AG04450 (cell line): Measurements from ENCODE around the gene CERCAM. TPM values are rescaled to one million over a fixed set of nuclear protein-coding genes. Genes with fewer than 3 reads are reported as not detected.

ENCODE experiments used
- CTCF ChIA-PET: fragments of 300-600, 350-600 bp; formaldehyde crosslinking; extraction: SDS; loops from one replicate; lab custom pipeline; 2022; ENCODE audit warnings: antibody characterized with exemption, inconsistent platforms; lab: Charles Lee
- POLR2A ChIA-PET: fragments of 350-600 bp; formaldehyde crosslinking; extraction: SDS; loops from one replicate; lab custom pipeline; 2021; ENCODE audit warnings: antibody characterized with exemption, inconsistent platforms; lab: Yijun Ruan, JAX
- DNase-seq: peaks from one replicate; pipeline ENCODE4 v3.0.0-alpha.2; 2011; ENCODE audit warnings: low read depth, low spot score
- H3K27ac ChIP-seq: one replicate; pipeline ENCODE4 v1.5.1; 2012; ENCODE audit warnings: low read depth, low read length, control low read depth
- H3K27me3 ChIP-seq: one replicate; pipeline ENCODE4 v1.6.0; 2012; ENCODE audit warnings: low read length; ENCODE audit not compliant: control insufficient read depth, insufficient read depth
- H3K4me3 ChIP-seq: 2 replicates; pipeline ENCODE4 v1.5.1; 2011; ENCODE audit warnings: mild to moderate bottlenecking, low read depth, low read length, control low read depth
- H3K9me3 ChIP-seq: 2 replicates; pipeline ENCODE4 v1.5.1; 2012; ENCODE audit warnings: low read length; ENCODE audit not compliant: control insufficient read depth, insufficient read depth
- CTCF ChIP-seq: IDR thresholded peaks from 2 replicates; pipeline ENCODE4 v1.5.1; 2011; ENCODE audit warnings: low read depth, low read length, control low read depth, inconsistent platforms
- polyA plus RNA-seq: library from polyadenylated mRNA; depleted of rRNA; stranded (reverse); fragments of >200 nt; gene quantifications from 2 replicates; pipeline ENCODE4 v1.2.3, GENCODE V29; 2011

Gene CERCAM
- polyA plus RNA-seq, 1 experiment = 54.9 TPM

- ChIA-PET CTCF (interaction anchor here (0.8 to 1.8 kb wide), 4 partner anchors 23 to 54 kb away, joined by 3 to 4 read pairs (median 4); partner anchors contain the start of gene CERCAM), POLR2A (no interaction called here)
- Histone ChIP-seq H3K4me3 (no peak overlapping the region), H3K27ac (no peak overlapping the region), H3K9me3 (no peaks in the 10 kb centered on the region), H3K27me3 (no peaks in the 10 kb centered on the region)
- DNase-seq = no peak
- TF ChIP-seq CTCF = no peak
These were observed 35.7 kb upstream of the CERCAM start for GRCh38 chr9:128384801-128385495.

- no peak overlapping the region for H3K4me3 ChIP-seq
- CTCF ChIA-PET = interaction anchor here (0.8 to 1.8 kb wide), 2 partner anchors 23 to 34 kb away, joined by 3 to 4 read pairs; no protein-coding TSS in a partner anchor
- DNase-seq = no peak
- no peaks in the 10 kb centered on the region for H3K27me3 ChIP-seq
- H3K9me3 ChIP-seq = no peaks in the 10 kb centered on the region
- no peak for TF ChIP-seq CTCF
- no peak overlapping the region for H3K27ac ChIP-seq
- POLR2A ChIA-PET = no interaction called here
These were observed 34.9 kb upstream of the CERCAM start for GRCh38 chr9:128385496-128386460.

GRCh38 chr9:128388150-128388549 lies 32.5 kb upstream of the CERCAM start:
- no peak for DNase-seq
- no peaks in the 10 kb centered on the region for H3K27me3 ChIP-seq
- TF ChIP-seq CTCF = no peak
- H3K9me3 ChIP-seq = peaks cover 3% of the 10 kb centered on the region; the same call in 1 of the 2 replicates
- H3K4me3 ChIP-seq = no peak overlapping the region
- H3K27ac ChIP-seq = no peak overlapping the region
- POLR2A ChIA-PET = no interaction called here
- CTCF ChIA-PET = interaction anchor here (1.2 kb wide), 1 partner anchor 26 kb away, joined by 3 read pairs; no protein-coding TSS in a partner anchor

GRCh38 chr9:128389395-128390149 lies 31.1 kb upstream of the CERCAM start:
- no peak overlapping the region for H3K4me3 ChIP-seq
- H3K9me3 ChIP-seq = peaks cover 3% of the 10 kb centered on the region; the same call in 1 of the 2 replicates
- H3K27ac ChIP-seq = no peak overlapping the region
- POLR2A ChIA-PET = no interaction called here
- no peak for TF ChIP-seq CTCF
- CTCF ChIA-PET = no interaction called here
- no peaks in the 10 kb centered on the region for H3K27me3 ChIP-seq
- DNase-seq = no peak
